ENCODE results near the gene KDM7A. TPM values are rescaled to one million over a fixed set of nuclear protein-coding genes. Genes with fewer than 3 reads are reported as not detected.

Gene KDM7A
- polyA plus RNA-seq, 2 of the 4 experiments (the other 2 are of a cell fraction): 1.4 to 4.1 TPM

- no peaks in the 10 kb centered on the region for H3K9me3 ChIP-seq
- ATAC-seq: no peak
- TF ChIP-seq BCL3 (IDR thresholded peaks at IDR 0.05) (no peak), KDM5A (IDR thresholded peaks at IDR 0.05) (no peak), HES2 (IDR thresholded peaks at IDR 0.05) (no peak), CHD2 (IDR thresholded peaks at IDR 0.05; ENCODE audit: low read length, partially characterized antibody) (no peak), HEYL (CRISPR knock-in tag; IDR thresholded peaks at IDR 0.05) (no peak), TFCP2L1 (CRISPR knock-in tag; IDR thresholded peaks at IDR 0.05) (no peak), GATA3 (IDR thresholded peaks at IDR 0.05; ENCODE audit: borderline replicate concordance) (no peak)
- H3K4me1 ChIP-seq: peaks cover 24% of the 10 kb centered on the region
- WGBS (ENCODE audit: missing lambda C conversion rate): 90% methylated on average over 2 of the region's 2 CpGs
- no peak overlapping the region for H3K27ac ChIP-seq
- CTCF ChIA-PET: no interaction called here
- no peak overlapping the region for H3K4me3 ChIP-seq
- no peak for DNase-seq (ENCODE audit: low read depth in 1 of 2, low spot score in 1 of 2)
- no peak overlapping the region for H3K4me2 ChIP-seq
- POLR2A ChIA-PET: no interaction called here
- no peak for FAIRE-seq
Measured at GRCh38 chr7:140055833-140056232, 121.0 kb downstream of the KDM7A start.

- CTCF ChIA-PET: interaction anchor here (0.6 to 1.6 kb wide), 3 partner anchors 49 to 364 kb away, joined by 3 to 4 read pairs (median 3); no protein-coding TSS in a partner anchor
Measured at GRCh38 chr7:140054751-140055150, 122.0 kb downstream of the KDM7A start.

More at GRCh38 chr7:140054751-140055150, 122.0 kb downstream of the KDM7A start:
- ATAC-seq: no peak
- 86% methylated on average over 4 of the region's 4 CpGs for WGBS (ENCODE audit: missing lambda C conversion rate)
- no peak overlapping the region for H3K4me2 ChIP-seq
- no peak overlapping the region for H3K27ac ChIP-seq
- TF ChIP-seq RCOR1 (IDR thresholded peaks at IDR 0.05; ENCODE audit: low read depth, low read length) (no peak), PBX3 (IDR thresholded peaks at IDR 0.05) (no peak), CHD2 (IDR thresholded peaks at IDR 0.05; ENCODE audit: low read length, partially characterized antibody) (no peak), CHD4 (IDR thresholded peaks at IDR 0.05; ENCODE audit: borderline replicate concordance) (no peak), CTCF (IDR thresholded peaks at IDR 0.05) (no peak), HOXA7 (CRISPR knock-in tag; IDR thresholded peaks at IDR 0.05) (no peak), JUN (IDR thresholded peaks at IDR 0.05) (no peak), ELK1 (IDR thresholded peaks at IDR 0.05; ENCODE audit: low read depth, low read length) (no peak), KDM1A (IDR thresholded peaks at IDR 0.05; ENCODE audit: low read depth) (no peak), NPAS2 (CRISPR knock-in tag; IDR thresholded peaks at IDR 0.05; ENCODE audit: borderline replicate concordance) (no peak), MAX (IDR thresholded peaks at IDR 0.05) (no peak), SMC3 (IDR thresholded peaks at IDR 0.05) (no peak), BHLHE40 (IDR thresholded peaks at IDR 0.05; ENCODE audit: low read depth, low read length) (no peak), MAFK (IDR thresholded peaks at IDR 0.05; ENCODE audit: partially characterized antibody) (no peak), ZFP36 (IDR thresholded peaks at IDR 0.05; ENCODE audit: borderline replicate concordance, partially characterized antibody) (no peak), FOSL2 (IDR thresholded peaks at IDR 0.05) (no peak), FOSL2 (CRISPR knock-in tag; IDR thresholded peaks at IDR 0.05) (no peak), ESRRA (IDR thresholded peaks at IDR 0.05; ENCODE audit: borderline replicate concordance, low read length) (no peak), PHF8 (IDR thresholded peaks at IDR 0.05; ENCODE audit: borderline replicate concordance, low read depth) (no peak), HOXB13 (CRISPR knock-in tag; IDR thresholded peaks at IDR 0.05; ENCODE audit: low read depth) (no peak)
- no peak overlapping the region for H3K4me3 ChIP-seq
- H3K9me3 ChIP-seq: no peaks in the 10 kb centered on the region
- no peak for FAIRE-seq
- DNase-seq (ENCODE audit: low read depth in 1 of 2, low spot score in 1 of 2): no peak
- POLR2A ChIA-PET: no interaction called here
- peaks cover 13% of the 10 kb centered on the region for H3K4me1 ChIP-seq

All from A549 (cell line).